ENCODE measurements around the gene CEP70.

CEP70 gene

GRCh38 chr3:138448631-138449030 lies 145.4 kb downstream of the CEP70 start:
- DNase-seq, result no peak

GRCh38 chr3:138445654-138446053 lies 148.4 kb downstream of the CEP70 start:
- no peak for DNase-seq

- no peak for DNase-seq
Observed at GRCh38 chr3:138445236-138445635, 148.8 kb downstream of the CEP70 start.
